ENCODE results near the gene CCS.

GRCh38 chr11:66638177-66639065, 45.4 kb downstream of the CCS start, which contains the start of gene RBM4:
- TF ChIP-seq, protein P1, sequence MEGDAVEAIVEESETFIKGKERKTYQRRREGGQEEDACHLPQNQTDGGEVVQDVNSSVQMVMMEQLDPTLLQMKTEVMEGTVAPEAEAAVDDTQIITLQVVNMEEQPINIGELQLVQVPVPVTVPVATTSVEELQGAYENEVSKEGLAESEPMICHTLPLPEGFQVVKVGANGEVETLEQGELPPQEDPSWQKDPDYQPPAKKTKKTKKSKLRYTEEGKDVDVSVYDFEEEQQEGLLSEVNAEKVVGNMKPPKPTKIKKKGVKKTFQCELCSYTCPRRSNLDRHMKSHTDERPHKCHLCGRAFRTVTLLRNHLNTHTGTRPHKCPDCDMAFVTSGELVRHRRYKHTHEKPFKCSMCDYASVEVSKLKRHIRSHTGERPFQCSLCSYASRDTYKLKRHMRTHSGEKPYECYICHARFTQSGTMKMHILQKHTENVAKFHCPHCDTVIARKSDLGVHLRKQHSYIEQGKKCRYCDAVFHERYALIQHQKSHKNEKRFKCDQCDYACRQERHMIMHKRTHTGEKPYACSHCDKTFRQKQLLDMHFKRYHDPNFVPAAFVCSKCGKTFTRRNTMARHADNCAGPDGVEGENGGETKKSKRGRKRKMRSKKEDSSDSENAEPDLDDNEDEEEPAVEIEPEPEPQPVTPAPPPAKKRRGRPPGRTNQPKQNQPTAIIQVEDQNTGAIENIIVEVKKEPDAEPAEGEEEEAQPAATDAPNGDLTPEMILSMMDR (IDR thresholded peaks at IDR 0.05; ENCODE audit: low read length), result no peak
- no peak for TF ChIP-seq EZH2 (IDR thresholded peaks at IDR 0.05; ENCODE audit: borderline replicate concordance, low read length)
